GM19438 (cell line): ENCODE data around the gene ZDHHC3.

Experiments used
- ATAC-seq: cut with Tn5 transposase; IDR thresholded peaks from one replicate; pipeline ENCODE4 v1.9.1; 2021; ENCODE audit warnings: low read depth; ENCODE audit not compliant: unreplicated experiment

Gene ZDHHC3

DNA sequence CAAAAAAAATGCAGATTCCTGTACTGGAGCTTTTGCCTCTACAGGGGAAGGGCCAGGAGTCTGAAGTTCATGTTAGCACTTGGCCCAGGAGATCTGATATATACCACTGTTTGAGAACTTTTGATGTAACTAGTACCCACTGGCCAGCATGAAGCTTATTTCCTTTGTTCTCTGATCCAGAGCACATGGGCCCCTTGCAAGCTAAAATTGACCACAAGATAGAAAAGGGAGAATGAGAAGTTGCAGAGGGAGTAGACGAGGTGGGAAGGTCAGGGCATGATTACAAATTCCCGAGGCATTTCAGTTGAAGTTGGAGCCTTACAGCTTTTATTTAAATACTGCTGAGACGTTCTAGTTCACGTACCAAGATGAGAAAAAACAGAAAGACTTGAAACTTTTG, 73.3 kb downstream of the ZDHHC3 start:
- no peak for ATAC-seq

DNA sequence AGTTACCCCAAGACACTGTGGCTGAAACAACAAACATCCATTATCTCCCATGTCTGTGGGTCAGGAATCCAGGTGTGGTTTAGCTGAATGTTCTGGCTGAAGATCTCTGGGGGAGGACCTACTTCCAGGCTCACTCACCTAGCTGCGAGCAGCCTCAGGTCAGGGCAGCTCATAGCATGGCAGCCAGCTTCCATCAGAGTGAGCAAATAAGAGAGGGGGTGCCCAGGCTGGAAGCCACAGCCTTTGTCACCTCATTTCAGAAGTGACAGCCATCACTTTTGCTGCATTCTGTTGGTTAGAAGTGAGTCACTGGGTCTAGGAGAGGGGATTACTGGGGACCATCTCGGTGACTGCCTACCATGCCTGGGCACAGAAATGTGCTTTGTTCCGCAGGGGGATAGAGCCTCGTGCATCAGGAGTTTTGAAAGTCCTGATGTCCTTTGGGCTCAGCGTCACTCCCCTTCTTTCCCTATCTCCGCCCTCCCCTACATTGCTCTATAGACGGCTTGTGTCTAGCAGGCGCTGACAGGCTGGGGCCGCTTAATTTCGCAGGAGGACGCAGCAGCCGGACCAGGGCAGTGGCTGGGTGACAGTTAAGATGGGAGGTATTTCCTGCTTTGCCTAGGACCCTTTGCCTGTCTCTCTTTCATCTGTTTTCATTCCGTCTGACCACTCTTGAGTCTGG, 76.1 kb downstream of the ZDHHC3 start:
- ATAC-seq, result no peak

DNA sequence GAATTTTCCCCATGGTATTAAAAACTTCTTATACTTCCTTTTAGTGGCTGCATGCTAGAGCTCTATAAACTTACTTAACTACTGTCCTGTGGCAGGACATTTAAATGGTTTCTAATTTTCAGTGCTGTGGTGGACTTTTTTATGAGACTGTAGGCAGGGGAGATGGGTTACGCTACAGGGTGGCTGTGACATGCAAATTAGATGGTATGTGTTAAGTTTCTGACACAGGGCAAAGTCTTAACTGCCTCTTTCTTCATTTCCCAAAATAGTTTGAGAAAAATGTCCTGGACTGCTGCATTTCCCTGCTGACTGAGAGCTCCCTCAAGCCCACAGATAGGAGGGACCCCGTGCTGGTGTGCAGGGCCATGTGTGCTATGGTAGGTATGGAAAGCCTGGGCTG, 79.5 kb downstream of the ZDHHC3 start:
- ATAC-seq, result no peak

DNA sequence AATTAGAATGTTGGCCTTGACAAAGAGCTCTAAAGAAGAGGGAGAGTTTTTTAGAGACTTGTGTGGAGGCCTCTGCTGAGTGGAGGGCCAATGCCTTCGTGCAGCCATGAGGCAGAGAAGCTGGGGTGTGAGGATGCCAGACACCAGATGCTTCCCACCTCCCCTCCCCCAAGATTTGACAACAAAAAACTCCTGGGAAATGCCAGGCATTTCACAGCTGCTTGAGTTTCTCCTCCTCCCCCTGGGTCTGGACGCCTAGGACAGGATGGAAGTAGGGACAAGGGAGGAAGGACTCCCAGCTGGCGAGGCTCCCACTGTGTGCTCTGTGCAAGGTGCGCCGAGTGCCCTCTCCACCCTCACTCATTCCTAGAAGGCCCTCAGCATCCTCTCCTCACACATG, 81.5 kb downstream of the ZDHHC3 start:
- no peak for ATAC-seq

DNA sequence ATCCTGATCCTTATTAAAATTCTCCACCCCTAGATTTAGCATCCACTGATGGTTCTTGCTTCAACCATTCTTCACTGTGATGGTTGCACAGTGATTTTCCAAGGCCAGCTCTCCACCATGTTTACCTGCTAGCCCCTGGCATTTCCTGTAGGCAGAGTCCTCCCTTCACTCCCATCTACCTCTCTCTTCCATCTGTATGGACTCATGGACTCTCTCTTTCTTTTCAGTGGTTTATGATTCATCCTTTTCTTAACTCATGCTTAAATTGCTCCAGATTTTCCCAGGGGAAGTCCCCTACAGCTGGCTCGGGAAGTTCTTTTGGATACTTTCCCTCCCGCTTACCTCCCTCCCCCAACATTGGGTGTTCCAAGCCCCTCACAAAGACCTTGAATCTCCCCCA, 82.9 kb downstream of the ZDHHC3 start:
- no peak for ATAC-seq

DNA sequence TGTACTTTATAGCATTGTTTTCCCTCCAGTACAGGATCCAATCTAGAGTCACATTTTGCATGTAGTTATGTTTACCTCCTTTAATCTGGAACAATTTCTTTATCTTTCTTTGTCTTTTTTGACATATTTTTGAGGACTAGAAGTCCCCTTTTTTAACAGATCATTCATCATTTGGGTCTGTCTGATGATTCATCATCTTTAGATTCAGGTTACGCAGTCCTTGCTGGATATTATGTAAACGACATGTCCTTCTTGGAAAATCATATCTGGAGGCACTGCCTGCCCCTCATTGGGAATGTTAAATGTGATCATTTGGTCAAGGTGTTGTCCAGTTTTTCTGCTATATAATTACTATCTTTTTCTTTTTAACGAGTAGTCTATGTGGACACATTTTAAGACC, 83.3 kb downstream of the ZDHHC3 start:
- ATAC-seq, result no peak

DNA sequence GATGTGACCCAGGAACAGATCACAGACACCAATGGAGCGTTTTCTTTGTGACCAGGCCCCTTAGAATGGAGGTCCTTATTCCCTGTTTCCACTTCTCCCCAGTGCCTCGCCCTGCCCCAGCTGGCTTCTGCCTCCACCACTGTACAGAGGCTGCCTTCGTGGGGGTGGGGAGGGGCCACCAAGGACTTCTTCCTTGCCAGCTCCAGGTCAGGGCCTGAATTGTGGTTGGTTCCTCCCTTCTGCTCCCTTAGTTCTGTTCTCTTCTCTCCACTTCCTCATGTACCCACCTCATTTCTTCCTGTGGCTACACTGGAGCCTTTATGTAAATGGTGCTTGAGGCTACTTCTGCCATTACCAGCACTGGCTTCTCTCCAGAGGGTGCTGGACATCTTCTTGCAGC, 85.1 kb downstream of the ZDHHC3 start:
- no peak for ATAC-seq

DNA sequence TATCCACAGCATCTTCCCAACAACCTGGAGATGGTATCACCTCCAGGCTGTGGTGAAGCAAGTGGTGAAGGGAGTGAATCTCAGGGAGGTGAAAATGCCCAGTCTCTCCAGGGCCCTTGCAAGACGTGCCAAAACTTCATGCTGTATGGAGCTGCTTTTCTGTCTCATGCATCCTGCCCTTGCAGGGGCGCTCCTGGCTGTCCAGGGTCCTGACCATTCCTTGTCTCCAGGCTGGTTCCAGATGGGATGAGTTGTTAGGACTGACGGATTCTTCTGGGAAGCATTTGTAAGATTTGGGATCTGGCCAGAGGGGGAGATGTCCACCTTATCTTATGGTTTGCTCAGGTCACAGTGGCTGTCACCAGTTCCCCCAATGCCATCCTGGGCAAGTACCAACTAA, 85.7 kb downstream of the ZDHHC3 start:
- no peak for ATAC-seq

DNA sequence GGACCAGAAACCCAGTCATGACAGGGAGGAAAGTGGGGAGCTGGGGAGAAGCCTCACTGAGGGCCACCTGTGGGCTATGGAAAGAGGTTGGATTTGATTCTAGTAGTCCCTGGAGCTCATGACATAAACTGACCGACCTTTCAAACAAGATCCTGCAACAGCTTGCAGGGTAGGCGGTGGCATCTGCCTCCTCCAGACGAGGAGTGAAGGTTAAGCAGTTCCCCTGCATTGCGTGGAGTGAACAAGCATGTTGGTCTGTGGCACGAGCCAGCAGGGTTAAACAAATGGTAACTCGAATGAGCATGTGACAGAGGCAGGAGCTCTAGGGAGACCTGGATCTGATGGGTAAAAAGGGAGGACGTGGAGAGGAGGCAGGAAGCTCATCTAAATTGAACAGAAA, 88.9 kb downstream of the ZDHHC3 start:
- no peak for ATAC-seq

DNA sequence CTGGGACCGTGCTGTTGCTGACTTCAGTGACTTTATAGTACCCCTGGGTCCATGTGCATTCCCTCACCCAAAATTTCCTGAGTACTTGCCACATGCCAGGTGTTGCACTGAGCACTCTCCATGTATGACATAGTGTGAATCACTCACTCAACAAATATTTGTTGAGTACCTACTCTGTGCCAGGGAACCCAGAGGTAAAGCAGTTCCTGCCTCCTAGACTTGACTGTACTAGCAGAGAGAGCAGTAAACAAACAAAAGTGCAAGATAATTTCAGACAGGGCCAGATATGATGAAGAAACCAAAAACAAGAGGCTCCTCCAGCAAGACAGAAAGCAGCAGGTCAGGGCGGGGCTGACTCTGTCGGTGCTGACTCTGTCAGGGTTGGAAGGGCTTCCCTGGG, 89.4 kb downstream of the ZDHHC3 start:
- no peak for ATAC-seq

DNA sequence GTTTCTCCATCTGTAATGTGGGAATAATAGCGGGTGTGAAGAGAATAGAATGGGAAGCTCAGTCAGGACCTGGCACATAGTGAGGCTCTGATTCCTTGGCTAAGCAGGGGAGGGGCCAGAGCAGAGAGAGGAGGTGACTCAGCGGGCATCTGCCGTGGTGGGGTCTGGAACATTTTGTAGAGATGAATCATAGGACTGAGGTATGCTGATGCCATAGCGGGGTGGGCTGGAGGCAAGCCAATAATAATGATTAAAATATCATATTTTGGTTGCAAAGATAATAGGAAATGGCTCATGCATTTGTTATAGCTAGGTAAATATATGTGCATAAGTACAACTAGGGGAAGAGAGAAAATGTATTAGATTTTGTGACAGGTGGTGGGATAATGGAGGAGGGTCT, 90.4 kb downstream of the ZDHHC3 start:
- no peak for ATAC-seq

DNA sequence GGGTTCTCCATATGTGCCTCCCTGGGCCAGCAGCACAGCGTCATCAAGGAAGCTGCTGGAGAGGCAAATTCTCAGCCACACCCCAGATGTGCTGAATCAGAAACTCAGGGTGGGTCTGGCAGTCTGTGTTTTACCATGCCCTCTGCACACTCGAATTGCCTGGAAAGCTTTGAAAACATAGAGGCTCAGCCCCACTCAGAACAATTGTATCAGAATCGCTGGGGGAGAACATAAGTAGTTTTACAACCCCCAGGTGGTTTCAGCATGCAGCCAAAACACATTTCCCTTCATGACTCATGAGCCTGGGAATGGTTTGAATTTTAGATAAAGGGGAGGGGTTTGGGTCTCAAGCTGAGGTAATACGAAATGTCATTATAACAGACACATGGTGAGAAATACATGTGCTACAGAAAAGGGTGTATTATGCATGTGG, 92.0 kb downstream of the ZDHHC3 start:
- no peak for ATAC-seq

DNA sequence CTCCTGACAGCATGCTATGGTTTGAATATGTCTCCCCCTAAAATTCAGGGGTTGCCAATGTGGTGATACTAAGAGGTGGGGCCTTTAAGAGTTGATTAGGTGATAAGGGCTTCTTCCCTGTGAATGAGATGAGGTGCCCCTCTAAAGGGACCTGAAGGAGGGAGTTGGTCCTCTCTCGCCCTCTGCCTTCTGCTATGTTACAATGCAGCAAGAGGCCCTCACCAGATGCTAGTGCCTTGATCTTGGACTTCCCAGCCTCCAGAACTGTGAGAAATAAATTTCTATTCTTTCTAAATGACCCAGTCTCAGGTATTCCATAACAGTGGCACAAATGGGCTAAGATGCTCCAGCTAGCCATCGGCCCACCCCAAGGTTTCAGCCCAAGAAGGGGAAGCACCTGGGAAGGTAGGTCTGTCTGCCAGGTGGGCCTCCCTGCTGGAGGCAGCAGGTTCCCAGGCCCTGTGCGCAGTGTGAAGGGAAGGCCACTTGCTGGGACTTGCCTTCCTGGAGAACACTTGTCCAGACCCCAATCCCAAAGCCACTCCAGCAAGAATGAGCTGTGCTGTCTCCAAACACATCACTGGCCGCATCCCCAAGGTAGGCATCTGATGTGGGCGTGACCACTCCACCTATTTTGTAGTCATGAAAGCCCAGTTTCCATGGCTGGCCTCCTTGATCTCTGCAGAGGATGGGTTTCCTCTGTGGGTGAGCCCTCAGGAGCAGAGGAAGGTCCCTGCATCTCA, 92.6 kb downstream of the ZDHHC3 start:
- ATAC-seq, result no peak

DNA sequence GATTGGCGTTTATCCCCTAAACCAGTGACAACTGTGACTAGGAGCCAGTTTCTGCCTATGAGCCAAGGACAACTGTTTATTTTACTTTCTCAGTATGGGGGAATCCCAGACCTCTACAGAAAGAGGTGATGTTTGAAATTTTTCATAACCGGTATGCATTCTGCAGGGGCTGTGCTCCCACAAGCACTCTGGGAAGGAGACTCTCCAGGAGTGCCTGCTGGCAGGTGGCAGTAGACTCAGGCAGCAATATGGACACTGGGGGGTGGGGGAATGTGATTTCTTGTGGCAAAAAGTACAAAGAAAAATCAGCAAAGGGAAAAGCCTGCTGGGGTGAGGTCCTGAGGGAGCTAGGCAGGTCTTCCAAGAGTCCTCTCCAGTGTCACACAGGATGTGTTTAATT, 95.7 kb downstream of the ZDHHC3 start:
- ATAC-seq, result no peak

DNA sequence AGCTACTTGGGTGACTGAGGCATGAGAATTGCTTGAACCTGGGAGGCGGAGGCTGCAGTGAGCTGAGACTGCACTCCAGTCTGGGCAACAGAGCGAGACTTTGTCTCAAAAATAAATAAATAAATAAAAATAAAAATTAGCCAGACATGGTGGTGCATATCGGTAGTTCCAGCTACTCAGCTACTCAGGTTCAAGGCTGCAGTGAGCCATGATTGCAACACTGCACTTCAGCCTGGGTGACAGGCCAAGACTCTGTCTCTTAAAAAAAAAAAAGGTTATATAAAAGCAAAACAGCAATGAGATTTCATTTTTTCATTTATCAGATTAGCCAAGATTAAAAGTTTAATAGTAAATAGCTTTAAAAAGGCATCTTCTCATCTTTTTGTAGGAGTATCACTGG, 98.6 kb downstream of the ZDHHC3 start:
- ATAC-seq, result no peak

DNA sequence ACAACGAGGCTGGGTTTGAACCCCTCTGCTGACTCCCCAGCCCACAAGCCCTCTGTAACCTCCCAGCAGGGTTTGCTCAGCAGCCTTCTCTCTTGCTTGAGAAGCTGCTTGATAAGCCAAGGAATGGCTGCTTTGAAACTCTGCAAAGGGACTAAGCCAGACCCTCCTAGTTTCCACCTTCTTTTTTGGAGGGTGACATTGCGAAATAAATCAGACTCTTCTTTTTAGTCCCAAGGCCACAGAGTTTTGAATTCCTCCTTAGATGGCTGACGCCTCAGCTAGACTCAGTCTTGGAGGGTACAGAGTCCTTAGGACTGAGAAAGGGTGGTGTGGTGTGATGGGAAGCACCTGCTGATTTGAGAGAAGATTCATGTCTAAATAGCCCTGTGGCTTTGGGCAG, 100.4 kb downstream of the ZDHHC3 start:
- no peak for ATAC-seq
